Heart right ventricle (tissue), 16 donors: ENCODE data around the gene TP53I3. TPM values are rescaled to one million over a fixed set of nuclear protein-coding genes. Genes with fewer than 3 reads are reported as not detected.

Source experiments
- ATAC-seq, 8 donors: fragments of 200-7000 bp; cut with Tn5 transposase; one replicate each; pipeline ENCODE4 v1.9.1; 2020; ENCODE audit warnings: mild to moderate bottlenecking in 8 of 8, moderate library complexity in 8 of 8, moderate number of reproducible peaks in 1 of 8
- DNase-seq, 2 donors: peaks; one replicate each; pipeline ENCODE4 v3.0.0-alpha.2; 2020
- H3K27ac ChIP-seq, 10 donors: fragments of 200-600 bp; sonication (generic) in 2 of 10; one replicate each; pipeline versions ENCODE4 v1.5.0 to v1.8.0; 2020 to 2022; ENCODE audit warnings: mild to moderate bottlenecking in 3 of 10
- H3K27me3 ChIP-seq, 7 donors: fragments of 200-600 bp; one replicate each; pipeline ENCODE4 v1.8.0; 2021 to 2022; ENCODE audit warnings: mild to moderate bottlenecking in 2 of 7
- H3K36me3 ChIP-seq, 9 donors: fragments of 200-600 bp; sonication (generic) in 1 of 9; one replicate each; pipeline versions ENCODE4 v1.5.0 to v1.8.0; 2020 to 2022; ENCODE audit warnings: mild to moderate bottlenecking in 2 of 9
- H3K4me1 ChIP-seq, 9 donors: fragments of 200-600 bp; sonication (generic) in 1 of 9; one replicate each; pipeline versions ENCODE4 v1.5.0 to v1.8.0; 2020 to 2022; ENCODE audit warnings: mild to moderate bottlenecking in 4 of 9
- H3K4me3 ChIP-seq, 10 donors: fragments of 200-600 bp; sonication (generic) in 2 of 10; one replicate each; pipeline versions ENCODE4 v1.5.0 to v1.8.0; 2020 to 2022; ENCODE audit warnings: mild to moderate bottlenecking in 7 of 10, moderate library complexity in 2 of 10
- H3K9me3 ChIP-seq, 11 donors: fragments of 200-600 bp in 10 of 11; sonication (generic) in 2 of 11; one replicate each; pipeline versions ENCODE4 v1.5.0 to v1.8.0; 2013 to 2022; ENCODE audit warnings: mild to moderate bottlenecking in 2 of 11, control low read depth in 1 of 11, moderate library complexity in 1 of 11
- WGBS, 2 donors: extraction: QIAGEN DNeasy Blood & Tissue Kit; methylation state at CpG; one replicate each; pipeline ENCODE4 v1.1.7; 2013; ENCODE audit warnings: inconsistent platforms in 1 of 2; 5-methylcytosine and 5-hydroxymethylcytosine counted together
- intact Hi-C, 10 donors: fragments of 100-400 bp; cut with DNase I; formaldehyde crosslinking; loops; one replicate each; pipeline versions ENCODE4 v1.11.1 to v1.14.2; 2022
- polyA plus RNA-seq, 2 donors: library from polyadenylated mRNA; stranded (reverse); fragments of 200-250 nt; gene quantifications; one replicate each; pipeline ENCODE4 v1.2.3, GENCODE V29; 2013
- total RNA-seq, 10 donors: library from RNA; stranded (reverse); fragmentation: NEBNext Ultra II Directional in 3 of 10; extraction: Animal tissue kit (Norgen Biotek cat#: 25700) in 3 of 10; gene quantifications; one replicate each; pipeline versions ENCODE4 v1.2.1 to v1.2.4, GENCODE V29; 2021 to 2023
- TF ChIP-seq, protein P1 (sequence below), 9 donors: fragments of 200-600 bp; sonication (generic) in 2 of 9; IDR thresholded peaks; one replicate each; pipeline versions ENCODE4 v1.5.0 to v1.8.0; 2021 to 2022; ENCODE audit warnings: antibody characterized with exemption in 9 of 9, mild to moderate bottlenecking in 5 of 9, moderate library complexity in 1 of 9
- donor health status: Arrhythmogenic right ventricular cardiomyopathy.
- donor health status: ischemic (EF 13 %, LVEDD 7.1; RV severe dilation, severe dysfunction).
- donor health status: healthy with polysubstance abuse.
- donor health status: DM: no; HTN: yes; CAD: no.
- donor health status: DM: no; HTN: no; CAD: no.
- donor health status: ischemic (EF 25% LVEDD 6.9; RV normal size, moderate dysfunction).
- donor health status: ischemic (EF 25% LVEDD 5.7; RV mildly dilated, moderate dysfunction).
- donor health status: healthy.
- donor health status: DM: yes; HTN: yes; CAD: no.
- donor health status: Ischemic cardiomyopathy.
- donor health status: ischemic (EF 35%, LVEDD 5.7; RV mildly dilated, moderate dysfunction).
- donor health status: nonischemic (EF 11% LVEDD 7.7; RV severe dilation, severe dysfunction).
- donor health status: DM: yes; HTN: yes; CAD: no.
- donor health status: PGD.
- donor health status: ischemic (EF 29% LVEDD 5.4; RV normal size, mild dysfunction).
- donor health status: nonischemic (EF 23%, LVEDD 6.1; RV moderate dilation, normal function).

The TP53I3 gene
- total and polyA plus RNA-seq, 12 donors = 8.7 to 18.3 (median 13.5) TPM

DNA sequence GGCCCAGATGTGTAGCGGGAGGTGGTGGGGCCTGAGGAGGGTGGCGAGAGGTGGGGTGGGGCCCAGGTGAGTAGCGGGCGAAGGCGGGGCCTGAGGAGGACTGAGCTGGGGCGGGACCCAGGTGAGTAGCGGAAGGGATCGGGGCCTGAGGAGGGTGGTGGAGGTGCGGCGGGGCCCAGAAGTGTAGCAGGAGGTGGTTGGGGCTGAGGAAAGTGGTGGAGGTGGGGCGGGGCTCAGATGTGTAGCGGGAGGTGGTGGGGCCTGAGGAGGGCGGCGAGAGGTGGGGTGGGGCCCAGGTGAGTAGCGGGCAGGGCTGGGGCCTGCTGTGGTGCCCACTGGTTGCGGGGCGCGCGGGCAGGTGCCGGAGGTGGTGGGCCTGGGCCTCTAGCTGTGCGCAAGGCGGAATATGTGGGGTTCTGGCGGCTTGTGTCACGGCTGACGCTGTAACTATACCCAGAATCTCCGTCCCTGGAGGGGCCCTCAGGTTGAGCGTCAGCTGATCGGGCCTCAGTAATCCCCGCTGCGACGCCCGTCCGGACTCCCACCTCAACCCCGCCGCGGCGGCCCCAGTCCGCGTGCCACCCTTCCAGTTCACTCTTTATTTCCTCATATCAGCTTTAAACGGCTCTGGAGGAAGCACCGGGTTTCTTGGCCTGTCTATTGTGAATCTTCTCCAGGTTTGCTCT lies 7.6 kb downstream of the TP53I3 start:
- H3K9me3 ChIP-seq = no peaks in the 10 kb centered on the region
- intact Hi-C loops = loop anchor here in 5 of 10 donors (2.0 to 5.0 kb wide), 4 partner anchors 30 to 150 kb away; partner anchors contain the start of genes ATAD2B (in 4 of the 5), FAM228B (in 1 of the 5), PFN4 (in 1 of the 5) and WDCP (in 1 of the 5)
- peaks cover 0 to 66% (median 0%) of the 10 kb centered on the region in 9 donors for H3K36me3 ChIP-seq
- peak overlapping the region; percentile 19 to 90 (median 84) for H3K27ac ChIP-seq
- TF ChIP-seq, protein P1, sequence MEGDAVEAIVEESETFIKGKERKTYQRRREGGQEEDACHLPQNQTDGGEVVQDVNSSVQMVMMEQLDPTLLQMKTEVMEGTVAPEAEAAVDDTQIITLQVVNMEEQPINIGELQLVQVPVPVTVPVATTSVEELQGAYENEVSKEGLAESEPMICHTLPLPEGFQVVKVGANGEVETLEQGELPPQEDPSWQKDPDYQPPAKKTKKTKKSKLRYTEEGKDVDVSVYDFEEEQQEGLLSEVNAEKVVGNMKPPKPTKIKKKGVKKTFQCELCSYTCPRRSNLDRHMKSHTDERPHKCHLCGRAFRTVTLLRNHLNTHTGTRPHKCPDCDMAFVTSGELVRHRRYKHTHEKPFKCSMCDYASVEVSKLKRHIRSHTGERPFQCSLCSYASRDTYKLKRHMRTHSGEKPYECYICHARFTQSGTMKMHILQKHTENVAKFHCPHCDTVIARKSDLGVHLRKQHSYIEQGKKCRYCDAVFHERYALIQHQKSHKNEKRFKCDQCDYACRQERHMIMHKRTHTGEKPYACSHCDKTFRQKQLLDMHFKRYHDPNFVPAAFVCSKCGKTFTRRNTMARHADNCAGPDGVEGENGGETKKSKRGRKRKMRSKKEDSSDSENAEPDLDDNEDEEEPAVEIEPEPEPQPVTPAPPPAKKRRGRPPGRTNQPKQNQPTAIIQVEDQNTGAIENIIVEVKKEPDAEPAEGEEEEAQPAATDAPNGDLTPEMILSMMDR (IDR thresholded peaks at IDR 0.05) = no peak
- no peaks in the 10 kb centered on the region for H3K27me3 ChIP-seq
- DNase-seq = peak in 1 of 2 donors; percentile 10
- peaks cover 5 to 24% (median 20%) of the 10 kb centered on the region in 9 donors for H3K4me1 ChIP-seq
- 4 to 5% methylated on average over 32 to 41 of the region's 41 CpGs for WGBS, 2 donors
- peak overlapping the region; percentile 55 to 92 (median 76) for H3K4me3 ChIP-seq
- ATAC-seq = peak in 6 of 8 donors; percentile 1 to 11 (median 2)

DNA sequence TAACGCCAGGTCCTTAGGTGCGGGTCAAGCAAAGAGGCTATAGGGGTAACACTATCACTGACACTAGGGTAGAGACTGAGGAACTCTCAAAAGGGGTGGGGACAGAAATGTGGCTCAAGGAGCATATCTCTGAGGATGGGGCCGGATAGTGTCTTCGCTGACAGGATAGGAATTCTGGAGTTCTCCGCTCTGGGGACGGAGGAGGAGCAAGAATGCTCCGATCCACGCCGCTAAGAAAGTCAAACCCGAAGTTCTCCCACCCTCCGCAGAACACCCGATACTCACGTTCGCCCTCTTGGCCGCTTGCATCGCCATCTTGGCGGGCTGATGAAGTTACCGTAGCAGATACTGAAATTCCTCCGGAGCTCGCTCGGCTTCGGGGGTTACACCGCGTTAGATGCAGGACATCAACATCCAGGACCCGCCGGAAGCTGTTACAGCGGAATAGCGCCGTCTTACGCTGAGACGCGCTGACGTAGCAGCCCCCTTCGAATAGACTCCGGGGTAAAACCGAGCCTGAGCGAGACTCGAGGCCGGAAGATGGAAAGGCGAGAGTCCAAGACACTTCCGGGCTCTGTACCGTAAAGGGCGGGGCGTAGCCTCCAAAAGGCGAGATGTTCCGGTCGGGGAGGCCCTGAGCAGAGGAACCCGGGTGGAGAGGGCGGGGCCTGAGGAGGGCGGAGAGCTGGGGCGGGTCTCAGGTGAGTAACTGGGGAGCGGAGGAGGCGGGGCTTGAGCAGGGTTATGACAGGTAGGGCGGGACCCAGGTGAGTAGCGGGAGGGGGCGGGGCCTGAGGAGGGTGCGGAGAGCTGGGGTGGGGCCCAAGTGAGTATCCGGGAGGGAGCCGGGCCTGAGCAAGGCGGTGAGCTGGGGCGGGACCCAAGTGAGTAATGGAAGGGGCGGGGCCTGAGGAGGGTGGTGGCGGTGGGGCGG lies 8.5 kb downstream of the TP53I3 start, which contains the start of gene SF3B6:
Gene SF3B6 (minus strand): TSS at position 412 of the 934 bp plus-strand sequence. CDS start 97 bp downstream, at position 315.
- Histone ChIP-seq H3K36me3 (peaks cover 0 to 66% (median 0%) of the 10 kb centered on the region in 9 donors), H3K27me3 (no peaks in the 10 kb centered on the region), H3K4me3 (peak within 1 kb of the TSS; percentile 55 to 92 (median 76)), H3K9me3 (no peaks in the 10 kb centered on the region), H3K27ac (peak within 1 kb of the TSS; percentile 19 to 90 (median 84)), H3K4me1 (peaks cover 5 to 24% (median 20%) of the 10 kb centered on the region in 9 donors)
- peak; percentile 95 to 98 (median 97) for ATAC-seq
- intact Hi-C loops = loop anchor here in 5 of 10 donors (2.0 to 5.0 kb wide), 4 partner anchors 29 to 149 kb away; partner anchors contain the start of genes ATAD2B (in 4 of the 5), FAM228B (in 1 of the 5), PFN4 (in 1 of the 5) and WDCP (in 1 of the 5)
- TF ChIP-seq, protein P1 (IDR thresholded peaks at IDR 0.05) = no peak
- 0 to 1% methylated on average over 56 to 64 of the region's 64 CpGs for WGBS, 2 donors
- peak; percentile 96 to 97 for DNase-seq

DNA sequence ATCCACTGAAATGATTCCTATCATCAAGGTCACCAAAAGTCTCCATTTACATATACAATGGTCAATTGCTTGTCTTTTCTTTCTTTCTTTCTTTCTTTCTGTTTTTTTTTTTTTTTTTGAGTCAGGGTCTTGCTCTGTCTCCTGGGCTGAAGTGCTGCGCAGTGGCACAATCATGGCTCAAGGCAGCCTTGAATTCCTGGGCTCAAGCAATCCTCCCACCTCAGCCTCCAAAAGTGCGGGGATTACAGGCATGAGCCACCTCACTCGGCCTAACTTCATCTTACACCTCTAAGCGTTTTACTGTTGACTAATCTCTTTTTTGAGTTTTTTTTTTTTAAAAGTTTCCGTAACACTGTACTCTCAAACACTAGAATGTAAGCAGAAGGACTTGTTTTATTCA lies 9.4 kb downstream of the TP53I3 start:
- no peak for DNase-seq
- H3K9me3 ChIP-seq = no peaks in the 10 kb centered on the region
- peak overlapping the region in 9 of 10 donors; percentile 55 to 92 (median 75) for H3K4me3 ChIP-seq
- intact Hi-C loops = loop anchor here in 3 of 10 donors (5.0 kb wide), 2 partner anchors 47 to 148 kb away; partner anchors contain the start of genes ATAD2B (in 3 of the 3), FAM228B (in 1 of the 3) and PFN4 (in 1 of the 3)
- no peak for ATAC-seq
- TF ChIP-seq, protein P1 (IDR thresholded peaks at IDR 0.05) = no peak
- peaks cover 0 to 66% (median 0%) of the 10 kb centered on the region in 9 donors for H3K36me3 ChIP-seq
- peak overlapping the region in 4 of 10 donors; percentile 84 to 90 (median 88) for H3K27ac ChIP-seq
- WGBS, 2 donors = 68% methylated on average over 5 of the region's 5 CpGs
- H3K4me1 ChIP-seq = peaks cover 5 to 24% (median 20%) of the 10 kb centered on the region in 9 donors
- no peaks in the 10 kb centered on the region for H3K27me3 ChIP-seq
